Left lung (tissue), 10 donors: ENCODE data around the gene MTIF3. TPM values are rescaled to one million over a fixed set of nuclear protein-coding genes. Genes with fewer than 3 reads are reported as not detected.

Source experiments
- ATAC-seq: fragments of 200-7000 bp; cut with Tn5 transposase; one replicate; pipeline ENCODE4 v1.9.1; 2020; ENCODE audit warnings: moderate library complexity
- DNase-seq, 4 donors: peaks; one replicate each; pipeline ENCODE4 v3.0.0-alpha.2; 2013 to 2020
- H3K27ac ChIP-seq, 2 donors: fragments of 200-600 bp; sonication (generic) in 1 of 2; one replicate each; pipeline versions ENCODE4 v1.5.0 to v1.8.0; 2020 to 2021
- H3K27me3 ChIP-seq, 2 donors: fragments of 200-600 bp; sonication (generic) in 1 of 2; one replicate each; pipeline versions ENCODE4 v1.5.0 to v1.8.0; 2020 to 2021
- H3K36me3 ChIP-seq, 2 donors: fragments of 200-600 bp; sonication (generic) in 1 of 2; one replicate each; pipeline versions ENCODE4 v1.5.0 to v1.8.0; 2020 to 2021
- H3K4me1 ChIP-seq, 2 donors: fragments of 200-600 bp; one replicate each; pipeline ENCODE4 v1.8.0; 2021
- H3K4me3 ChIP-seq, 2 donors: fragments of 200-600 bp; sonication (generic) in 1 of 2; one replicate each; pipeline versions ENCODE4 v1.5.0 to v1.8.0; 2020 to 2021; ENCODE audit warnings: mild to moderate bottlenecking in 1 of 2
- H3K9me3 ChIP-seq, 2 donors: fragments of 200-600 bp; sonication (generic) in 1 of 2; one replicate each; pipeline versions ENCODE4 v1.5.0 to v1.8.0; 2020 to 2021
- intact Hi-C, 2 donors: fragments of 100-400 bp; cut with DNase I; formaldehyde crosslinking; loops; one replicate each; pipeline versions ENCODE4 v1.11.2 to v1.14.2; 2022
- polyA plus RNA-seq, 6 donors: library from polyadenylated mRNA; unstranded; fragments of 120-200 nt; gene quantifications; one replicate each; pipeline ENCODE4 v1.2.1, GENCODE V29; 2013; ENCODE audit not compliant: insufficient read length in 6 of 6
- total RNA-seq, 2 donors: library from RNA; stranded (reverse); fragmentation: NEBNext Ultra II Directional; extraction: Animal tissue kit (Norgen Biotek cat#: 25700); gene quantifications; one replicate each; pipeline ENCODE4 v1.2.1, GENCODE V29; 2021
- TF ChIP-seq, protein P1 (sequence below), 2 donors: fragments of 200-600 bp; sonication (generic) in 1 of 2; IDR thresholded peaks; one replicate each; pipeline versions ENCODE4 v1.5.0 to v1.8.0; 2021; ENCODE audit warnings: antibody characterized with exemption in 2 of 2
- donor health status: DM: no; HTN: yes; CAD: no.
- donor health status: DM: no; HTN: no; CAD: no.

The MTIF3 gene
- total and polyA plus RNA-seq, 8 donors, result 43.4 to 70.0 (median 66.5) TPM

DNA sequence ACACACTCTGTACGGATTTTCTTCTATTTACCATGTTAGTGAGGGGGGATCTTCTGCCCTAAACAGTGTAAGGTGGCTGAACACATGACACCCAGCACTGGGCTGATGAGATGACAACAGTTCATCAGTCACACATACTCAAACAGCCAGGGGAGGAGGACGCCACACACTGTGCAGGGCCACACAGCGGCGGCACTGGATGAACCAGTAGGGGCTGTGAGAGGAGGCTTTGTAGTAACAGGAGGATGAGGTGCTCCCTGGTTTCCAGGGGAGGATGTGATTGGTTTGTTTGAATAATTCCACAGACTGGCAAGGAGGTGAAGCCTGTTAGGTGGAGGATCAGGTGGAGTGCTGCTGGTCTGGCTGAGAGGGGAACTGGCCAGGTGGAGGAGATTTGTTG lies 42.3 kb downstream of the MTIF3 start:
- Histone ChIP-seq H3K36me3 (no peaks in the 10 kb centered on the region), H3K9me3 (no peaks in the 10 kb centered on the region), H3K4me3 (no peak overlapping the region), H3K27ac (no peak overlapping the region), H3K4me1 (peaks cover 0 to 6% of the 10 kb centered on the region in 2 donors), H3K27me3 (peaks cover 0 to 5% of the 10 kb centered on the region in 2 donors)
- ATAC-seq, result no peak
- no peak for DNase-seq
- intact Hi-C loops, result no loop called here
- TF ChIP-seq, protein P1, sequence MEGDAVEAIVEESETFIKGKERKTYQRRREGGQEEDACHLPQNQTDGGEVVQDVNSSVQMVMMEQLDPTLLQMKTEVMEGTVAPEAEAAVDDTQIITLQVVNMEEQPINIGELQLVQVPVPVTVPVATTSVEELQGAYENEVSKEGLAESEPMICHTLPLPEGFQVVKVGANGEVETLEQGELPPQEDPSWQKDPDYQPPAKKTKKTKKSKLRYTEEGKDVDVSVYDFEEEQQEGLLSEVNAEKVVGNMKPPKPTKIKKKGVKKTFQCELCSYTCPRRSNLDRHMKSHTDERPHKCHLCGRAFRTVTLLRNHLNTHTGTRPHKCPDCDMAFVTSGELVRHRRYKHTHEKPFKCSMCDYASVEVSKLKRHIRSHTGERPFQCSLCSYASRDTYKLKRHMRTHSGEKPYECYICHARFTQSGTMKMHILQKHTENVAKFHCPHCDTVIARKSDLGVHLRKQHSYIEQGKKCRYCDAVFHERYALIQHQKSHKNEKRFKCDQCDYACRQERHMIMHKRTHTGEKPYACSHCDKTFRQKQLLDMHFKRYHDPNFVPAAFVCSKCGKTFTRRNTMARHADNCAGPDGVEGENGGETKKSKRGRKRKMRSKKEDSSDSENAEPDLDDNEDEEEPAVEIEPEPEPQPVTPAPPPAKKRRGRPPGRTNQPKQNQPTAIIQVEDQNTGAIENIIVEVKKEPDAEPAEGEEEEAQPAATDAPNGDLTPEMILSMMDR (IDR thresholded peaks at IDR 0.05), result no peak

DNA sequence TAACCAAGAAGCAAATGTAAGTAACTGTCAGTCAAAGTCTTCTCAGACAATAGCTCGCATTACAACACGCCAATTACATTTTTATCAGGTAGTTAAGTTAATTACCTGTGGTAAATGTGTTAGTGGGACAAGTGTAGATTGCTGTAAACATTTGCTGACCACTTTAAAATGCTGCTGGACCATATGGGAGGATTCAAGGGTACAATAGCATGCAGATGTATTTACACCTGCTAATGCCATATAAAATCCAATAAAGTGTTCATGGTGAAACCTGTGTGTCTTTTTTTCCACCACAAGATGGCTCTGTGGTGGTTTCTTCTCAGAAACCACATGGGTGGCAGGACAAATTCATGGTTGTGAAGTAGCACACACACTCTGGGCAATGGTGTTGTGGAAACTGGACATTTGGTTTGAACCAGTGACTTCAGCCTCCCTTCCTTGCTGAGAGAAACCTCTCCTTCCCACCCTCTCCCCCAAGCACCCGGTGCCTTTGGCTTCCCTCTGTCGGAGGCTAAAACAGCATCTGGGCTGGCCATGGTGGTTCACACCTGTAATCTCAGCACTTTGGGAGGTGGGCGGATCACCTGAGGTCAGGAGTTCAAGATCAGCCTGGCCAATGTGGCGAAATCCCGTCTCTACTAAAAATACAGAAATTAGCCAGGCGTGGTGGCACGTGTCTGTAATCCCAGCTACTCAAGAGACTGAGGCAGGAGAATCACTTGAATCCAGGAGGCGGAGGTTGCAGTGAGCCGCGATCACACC lies 44.0 kb downstream of the MTIF3 start:
- DNase-seq, result no peak
- peaks cover 1 to 6% of the 10 kb centered on the region in 2 donors for H3K4me1 ChIP-seq
- no peak overlapping the region for H3K4me3 ChIP-seq
- intact Hi-C loops, result no loop called here
- peak; percentile 68 for ATAC-seq
- no peak overlapping the region for H3K27ac ChIP-seq
- H3K36me3 ChIP-seq, result no peaks in the 10 kb centered on the region
- no peaks in the 10 kb centered on the region for H3K9me3 ChIP-seq
- no peaks in the 10 kb centered on the region for H3K27me3 ChIP-seq
- TF ChIP-seq, protein P1 (IDR thresholded peaks at IDR 0.05), result peak; percentile 25 to 35

DNA sequence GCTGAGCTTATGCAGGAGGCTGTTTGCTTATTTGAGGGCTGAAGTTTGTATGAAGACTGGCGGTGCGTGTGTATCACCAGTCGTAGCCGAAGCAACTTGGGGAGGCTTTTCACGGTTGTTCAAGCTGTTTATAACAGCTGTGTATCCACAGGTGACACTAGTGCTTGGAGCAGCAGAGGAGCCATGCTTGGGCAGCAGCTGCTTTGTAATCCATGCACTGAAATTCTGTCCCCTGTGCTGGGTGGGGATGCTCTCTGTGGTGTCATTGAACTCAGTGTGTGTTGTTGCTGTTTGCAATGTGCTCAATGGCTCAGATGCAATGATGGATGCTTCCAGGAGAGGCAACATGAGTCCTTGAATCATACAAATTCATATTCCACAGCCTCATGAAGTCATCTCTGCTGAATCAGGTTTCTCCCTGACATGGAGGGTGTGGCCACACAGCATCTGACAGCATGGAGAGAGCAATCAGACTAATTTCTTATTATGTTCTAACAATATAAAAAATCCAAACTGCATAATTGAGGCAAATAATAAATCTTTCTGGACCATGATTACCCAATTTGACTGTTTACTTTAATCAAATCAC lies 44.7 kb downstream of the MTIF3 start:
- no peak for DNase-seq
- Histone ChIP-seq H3K9me3 (no peaks in the 10 kb centered on the region), H3K4me1 (peaks cover 6 to 7% of the 10 kb centered on the region in 2 donors), H3K27me3 (no peaks in the 10 kb centered on the region), H3K4me3 (no peak overlapping the region), H3K36me3 (no peaks in the 10 kb centered on the region), H3K27ac (no peak overlapping the region)
- TF ChIP-seq, protein P1 (IDR thresholded peaks at IDR 0.05), result no peak
- ATAC-seq, result no peak
- intact Hi-C loops, result no loop called here

DNA sequence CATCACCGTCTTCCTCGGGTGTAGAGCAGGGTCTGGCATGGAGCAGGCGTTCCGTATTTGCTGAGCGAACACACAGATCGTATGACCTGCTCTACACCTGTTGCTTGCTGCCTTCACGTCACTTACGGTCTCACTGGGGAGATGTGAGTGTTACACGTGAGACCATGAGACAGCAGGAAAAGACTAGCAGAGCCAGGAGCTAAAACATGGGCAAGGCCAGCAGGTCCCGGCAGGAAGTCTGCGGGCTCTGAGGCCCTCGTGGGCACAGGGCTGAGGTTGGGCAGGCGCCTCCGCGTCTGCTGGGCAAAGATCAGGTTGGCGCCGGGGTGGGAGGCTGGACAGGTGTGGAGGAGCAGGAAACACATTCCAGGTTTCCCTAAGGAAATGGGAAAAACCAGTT lies 45.7 kb downstream of the MTIF3 start:
- ATAC-seq, result no peak
- Histone ChIP-seq H3K27me3 (no peaks in the 10 kb centered on the region), H3K9me3 (peaks cover 0 to 4% of the 10 kb centered on the region in 2 donors), H3K27ac (no peak overlapping the region), H3K4me1 (peaks cover 6 to 7% of the 10 kb centered on the region in 2 donors), H3K4me3 (no peak overlapping the region), H3K36me3 (no peaks in the 10 kb centered on the region)
- DNase-seq, result no peak
- intact Hi-C loops, result no loop called here
- TF ChIP-seq, protein P1 (IDR thresholded peaks at IDR 0.05), result no peak

GRCh38 chr13:27403727-27404385 lies 46.5 kb downstream of the MTIF3 start:
- intact Hi-C loops, result no loop called here
- DNase-seq, result no peak
- no peaks in the 10 kb centered on the region for H3K27me3 ChIP-seq
- no peak for ATAC-seq
- H3K4me1 ChIP-seq, result peaks cover 6 to 7% of the 10 kb centered on the region in 2 donors
- H3K36me3 ChIP-seq, result no peaks in the 10 kb centered on the region
- H3K9me3 ChIP-seq, result peaks cover 0 to 4% of the 10 kb centered on the region in 2 donors
- peak overlapping the region; percentile 13 to 51 for H3K27ac ChIP-seq
- TF ChIP-seq, protein P1 (IDR thresholded peaks at IDR 0.05), result no peak
- no peak overlapping the region for H3K4me3 ChIP-seq
